RWPE2 (cell line): ENCODE data around the gene ZP2.
A peak's percentile ranks its signal among the peaks of the same experiment; 100 is the strongest.
"Not testable (repeated sequence)": the region's sequence is repeated elsewhere in the genome, so short reads cannot be mapped to it uniquely, and the experiment has no call there.

ENCODE experiments used
- ATAC-seq: fragments of 200-7000 bp; cut with Tn5 transposase; 3 replicates; pipeline ENCODE4 v1.9.1; 2021; ENCODE audit warnings: low read depth
- DNase-seq: peaks from one replicate; pipeline ENCODE4 v3.0.0-alpha.2; 2020; ENCODE audit warnings: low spot score
- H3K27ac ChIP-seq: fragments of 450-650 bp; 2 replicates; pipeline ENCODE4 v1.5.1; 2017; ENCODE audit warnings: mild to moderate bottlenecking; ENCODE audit not compliant: poor library complexity, severe bottlenecking
- H3K27me3 ChIP-seq: fragments of 250-450 bp; sonication (Bioruptor Pico); 2 replicates; pipeline ENCODE4 v1.5.1; 2021; ENCODE audit warnings: mild to moderate bottlenecking, moderate library complexity; ENCODE audit not compliant: insufficient read depth, poor library complexity, severe bottlenecking
- H3K36me3 ChIP-seq: fragments of 250-450 bp; sonication (Bioruptor Pico); 2 replicates; pipeline ENCODE4 v1.5.1; 2020; ENCODE audit warnings: low read depth, mild to moderate bottlenecking, moderate library complexity
- H3K4me1 ChIP-seq: fragments of 250-450 bp; sonication (Bioruptor Pico); 2 replicates; pipeline ENCODE4 v1.5.1; 2021; ENCODE audit warnings: mild to moderate bottlenecking, moderate library complexity; ENCODE audit not compliant: insufficient read depth, poor library complexity, severe bottlenecking
- H3K4me3 ChIP-seq: fragments of 250-450 bp; sonication (Bioruptor Pico); 2 replicates; pipeline ENCODE4 v1.5.1; 2021; ENCODE audit warnings: mild to moderate bottlenecking, moderate library complexity; ENCODE audit not compliant: severe bottlenecking
- H3K9me3 ChIP-seq: fragments of 250-450 bp; sonication (Bioruptor Pico); 2 replicates; pipeline ENCODE4 v1.5.1; 2021; ENCODE audit warnings: mild to moderate bottlenecking, moderate library complexity; ENCODE audit not compliant: severe bottlenecking
- TF ChIP-seq, protein P1 (sequence below): fragments of 450-650 bp; IDR thresholded peaks from one replicate; pipeline ENCODE4 v1.5.1; 2017; ENCODE audit warnings: mild to moderate bottlenecking, moderate library complexity; ENCODE audit not compliant: poor library complexity, severe bottlenecking

ZP2 gene

DNA sequence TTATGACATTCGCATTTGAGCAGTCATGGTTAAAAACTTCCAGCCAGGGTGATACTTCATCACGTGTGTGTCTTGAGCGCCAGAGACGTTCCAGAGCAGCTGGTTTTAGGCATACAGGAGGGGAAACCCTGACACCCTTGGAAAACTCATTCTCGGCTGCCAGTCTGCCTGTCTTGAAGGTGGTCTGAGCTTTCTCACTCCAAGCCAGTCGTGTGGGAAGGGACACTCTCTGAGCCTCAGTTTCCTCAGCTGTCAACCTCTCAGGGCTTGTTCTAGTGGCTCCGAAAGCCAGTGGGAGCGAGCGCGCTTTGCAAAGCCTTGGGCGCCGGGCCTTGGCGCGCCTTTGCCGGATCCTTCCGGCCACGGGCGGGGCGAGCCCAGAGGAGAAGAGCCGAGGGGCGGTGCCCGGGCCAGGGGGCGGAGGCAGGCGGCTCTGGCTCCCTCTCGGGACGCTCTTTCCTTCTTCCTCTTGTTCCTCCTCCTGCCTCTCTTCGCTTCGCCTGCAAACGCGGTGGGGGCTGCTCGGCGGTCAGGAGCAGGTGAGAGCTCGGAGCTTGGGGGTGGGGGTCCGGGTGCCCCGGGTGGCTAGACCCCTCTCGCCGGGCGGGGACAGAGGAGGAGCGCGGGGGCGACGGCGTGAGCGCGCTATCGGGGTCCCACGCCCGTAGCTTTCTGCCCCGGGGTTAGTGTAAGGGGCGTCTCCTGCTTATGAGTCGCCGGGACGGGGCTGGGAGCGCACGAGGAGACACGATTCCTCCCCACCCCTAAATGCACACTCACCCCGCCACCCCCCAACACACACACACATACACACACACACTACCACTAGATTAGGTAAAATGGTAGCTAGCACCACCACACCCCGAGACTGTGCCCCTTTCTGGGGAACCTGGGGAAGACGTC, 52.9 kb downstream of the ZP2 start, which contains the start of gene LDAF1:
Gene LDAF1, plus strand, starts transcription at position 467 of the 903 bp plus-strand sequence. CDS start 2,509 bp downstream, outside the sequence.
- peak within 1 kb of the TSS; percentile 20 for H3K27ac ChIP-seq
- peaks cover 30% of the 10 kb centered on the region for H3K36me3 ChIP-seq

GRCh38 chr16:21157632-21158031, 53.7 kb downstream of the ZP2 start:
- TF ChIP-seq, protein P1, sequence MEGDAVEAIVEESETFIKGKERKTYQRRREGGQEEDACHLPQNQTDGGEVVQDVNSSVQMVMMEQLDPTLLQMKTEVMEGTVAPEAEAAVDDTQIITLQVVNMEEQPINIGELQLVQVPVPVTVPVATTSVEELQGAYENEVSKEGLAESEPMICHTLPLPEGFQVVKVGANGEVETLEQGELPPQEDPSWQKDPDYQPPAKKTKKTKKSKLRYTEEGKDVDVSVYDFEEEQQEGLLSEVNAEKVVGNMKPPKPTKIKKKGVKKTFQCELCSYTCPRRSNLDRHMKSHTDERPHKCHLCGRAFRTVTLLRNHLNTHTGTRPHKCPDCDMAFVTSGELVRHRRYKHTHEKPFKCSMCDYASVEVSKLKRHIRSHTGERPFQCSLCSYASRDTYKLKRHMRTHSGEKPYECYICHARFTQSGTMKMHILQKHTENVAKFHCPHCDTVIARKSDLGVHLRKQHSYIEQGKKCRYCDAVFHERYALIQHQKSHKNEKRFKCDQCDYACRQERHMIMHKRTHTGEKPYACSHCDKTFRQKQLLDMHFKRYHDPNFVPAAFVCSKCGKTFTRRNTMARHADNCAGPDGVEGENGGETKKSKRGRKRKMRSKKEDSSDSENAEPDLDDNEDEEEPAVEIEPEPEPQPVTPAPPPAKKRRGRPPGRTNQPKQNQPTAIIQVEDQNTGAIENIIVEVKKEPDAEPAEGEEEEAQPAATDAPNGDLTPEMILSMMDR = no peak
- Histone ChIP-seq H3K36me3 (peaks cover 21% of the 10 kb centered on the region), H3K27ac (peak overlapping the region; percentile 20), H3K27me3 (no peaks in the 10 kb centered on the region), H3K4me1 (peaks cover 10% of the 10 kb centered on the region), H3K9me3 (no peaks in the 10 kb centered on the region), H3K4me3 (no peak overlapping the region)
- no peak for ATAC-seq
- no peak for DNase-seq

More for the DNA sequence above, 52.9 kb downstream of the ZP2 start, which contains the start of gene LDAF1:
- ATAC-seq (peak; percentile 94), DNase-seq (peak; percentile 82)
- TF ChIP-seq, protein P1 = no peak
- Histone ChIP-seq H3K27me3 (no peaks in the 10 kb centered on the region), H3K4me3 (peak within 1 kb of the TSS; percentile 70), H3K4me1 (peaks cover 10% of the 10 kb centered on the region), H3K9me3 (no peaks in the 10 kb centered on the region)

DNA sequence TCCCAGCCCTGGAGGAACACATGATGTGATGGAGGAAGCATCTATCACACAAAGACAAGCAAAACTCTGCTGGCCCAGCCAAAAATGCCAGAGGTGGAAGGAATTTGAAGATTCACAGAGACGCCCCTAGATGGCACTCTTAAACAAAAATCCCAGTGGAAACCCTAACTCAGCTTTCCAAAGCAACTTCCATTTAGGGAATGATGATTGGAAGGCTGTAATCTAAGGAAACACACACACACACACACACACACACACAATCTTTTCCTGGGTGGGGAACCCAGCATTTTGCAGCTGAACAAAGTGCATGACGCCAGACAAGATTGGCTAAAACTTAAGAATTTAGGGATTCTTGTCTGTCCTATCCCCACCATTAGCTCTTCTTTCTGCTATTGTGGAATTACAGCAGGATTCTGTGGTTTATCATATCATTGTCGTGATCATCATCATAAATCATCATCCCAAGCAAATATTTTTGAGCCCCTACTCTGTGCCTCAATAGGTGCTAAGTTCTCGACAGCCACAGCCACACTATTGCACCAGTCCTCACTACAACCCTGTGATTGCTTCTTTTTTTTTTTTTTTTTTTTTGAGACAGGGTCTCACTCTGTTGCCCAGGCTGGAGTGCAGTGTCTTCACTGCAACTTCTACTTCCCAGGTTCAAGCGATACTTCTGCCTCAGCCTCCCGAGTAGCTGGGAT, 54.5 kb downstream of the ZP2 start:
- peak; percentile 28; the same call in 2 of the 3 replicates for ATAC-seq
- Histone ChIP-seq H3K36me3 (peaks cover 14% of the 10 kb centered on the region), H3K4me3 (no peak overlapping the region), H3K4me1 (peaks cover 10% of the 10 kb centered on the region), H3K27me3 (no peaks in the 10 kb centered on the region), H3K9me3 (no peaks in the 10 kb centered on the region), H3K27ac (no peak overlapping the region)
- TF ChIP-seq, protein P1 = peak; percentile 87
- no peak for DNase-seq

DNA sequence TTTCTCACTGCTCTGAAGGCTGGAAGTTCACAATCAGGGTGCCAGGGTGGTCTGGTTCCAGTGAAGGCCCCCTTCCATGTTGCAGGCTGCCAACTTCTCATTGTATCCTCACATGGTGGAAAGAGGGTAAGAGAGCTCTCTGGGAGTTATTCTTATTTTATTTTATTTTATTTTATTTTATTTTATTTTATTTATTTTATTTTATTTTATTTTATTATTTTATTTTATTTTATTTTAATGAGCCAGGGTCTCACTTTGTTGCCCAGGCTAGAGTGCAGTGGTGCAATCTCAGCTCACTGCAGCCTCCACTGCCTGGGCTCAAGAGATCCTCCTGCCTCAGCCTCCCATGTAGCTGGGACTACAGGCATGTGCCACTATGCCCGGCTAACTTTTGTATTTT, 55.4 kb downstream of the ZP2 start:
- not testable (repeated sequence) for ATAC-seq, H3K9me3 ChIP-seq

DNA sequence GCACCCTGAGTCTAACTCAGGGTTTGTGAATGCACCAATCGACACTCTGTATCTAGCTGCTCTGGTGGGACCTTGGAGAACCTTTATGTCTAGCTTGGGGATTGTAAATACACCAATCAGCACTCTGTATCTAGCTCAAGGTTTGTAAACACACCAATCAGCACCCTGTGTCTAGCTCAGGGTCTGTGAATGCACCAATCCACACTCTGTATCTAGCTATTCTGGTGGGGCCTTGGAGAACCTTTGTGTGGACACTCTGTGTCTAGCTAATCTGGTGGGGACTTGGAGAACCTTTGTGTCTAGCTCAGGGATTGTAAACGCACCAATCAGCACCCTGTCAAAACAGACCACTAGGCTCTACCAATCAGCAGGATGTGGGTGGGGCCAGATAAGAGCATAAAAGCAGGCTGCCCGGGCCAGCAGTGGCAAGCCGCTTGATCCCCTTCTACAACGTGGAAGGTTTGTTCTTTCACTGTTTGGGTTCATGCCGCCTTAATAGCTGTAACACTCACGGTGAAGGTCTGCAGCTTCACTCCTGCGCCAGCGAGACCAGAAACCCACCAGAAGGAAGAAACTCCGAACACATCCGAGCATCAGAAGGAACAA, 58.1 kb downstream of the ZP2 start:
- not testable (repeated sequence) for H3K27ac ChIP-seq, H3K27me3 ChIP-seq, DNase-seq, ATAC-seq, H3K4me3 ChIP-seq, H3K9me3 ChIP-seq, H3K36me3 ChIP-seq
- H3K4me1 ChIP-seq = peaks cover 10% of the 10 kb centered on the region

More for the DNA sequence above, 55.4 kb downstream of the ZP2 start:
- not testable (repeated sequence) for H3K36me3 ChIP-seq, DNase-seq, H3K27ac ChIP-seq, H3K4me3 ChIP-seq, H3K27me3 ChIP-seq, H3K4me1 ChIP-seq

DNA sequence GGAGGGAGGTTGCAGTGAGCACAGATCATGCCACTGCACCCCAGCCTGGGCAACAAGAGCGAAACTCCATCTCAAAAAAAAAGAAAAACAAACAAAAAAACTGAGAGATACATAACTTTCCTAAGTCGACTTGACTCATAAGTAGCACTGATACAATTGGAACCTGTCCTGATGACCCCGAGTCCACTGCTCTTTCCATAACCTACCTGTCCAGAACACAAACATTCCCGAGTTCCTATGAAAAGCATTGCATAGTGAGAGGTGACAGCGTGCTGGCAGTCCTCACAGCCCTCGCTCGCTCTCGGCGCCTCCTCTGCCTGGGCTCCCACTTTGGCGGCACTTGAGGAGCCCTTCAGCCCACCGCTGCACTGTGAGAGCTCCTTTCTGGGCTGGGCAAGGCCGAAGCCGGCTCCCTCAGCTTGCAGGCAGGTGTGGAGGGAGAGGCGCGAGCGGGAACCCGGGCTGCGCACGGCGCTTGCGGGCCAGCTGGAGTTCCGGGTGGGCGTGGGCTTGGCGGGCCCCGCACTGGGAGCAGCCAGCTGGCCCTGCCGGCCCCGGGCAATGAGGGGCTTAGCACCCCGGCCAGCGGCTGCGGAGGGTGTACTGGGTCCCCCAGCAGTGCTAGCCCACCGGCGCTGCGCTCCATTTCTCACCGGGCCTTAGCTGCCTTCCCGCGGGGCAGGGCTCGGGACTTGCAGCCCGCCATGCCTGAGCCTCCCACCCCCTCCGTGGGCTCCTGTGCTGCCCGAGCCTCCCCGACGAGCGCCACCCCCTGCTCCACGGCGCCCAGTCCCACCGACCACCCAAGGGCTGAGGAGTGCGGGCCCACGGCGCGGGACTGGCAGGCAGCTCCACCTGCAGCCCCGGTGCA, 59.0 kb downstream of the ZP2 start:
- not testable (repeated sequence) for H3K27me3 ChIP-seq, H3K9me3 ChIP-seq, H3K36me3 ChIP-seq, H3K4me1 ChIP-seq, DNase-seq, H3K4me3 ChIP-seq, ATAC-seq, H3K27ac ChIP-seq
